HG03159 (cell line): ENCODE data around the gene SYTL3.

Source experiments
- ATAC-seq: cut with Tn5 transposase; IDR thresholded peaks from one replicate; pipeline ENCODE4 v1.9.1; 2021; ENCODE audit warnings: mild to moderate bottlenecking, moderate library complexity; ENCODE audit not compliant: unreplicated experiment

Gene SYTL3

GRCh38 chr6:158756126-158756525, 106.3 kb downstream of the SYTL3 start:
- ATAC-seq, result no peak

GRCh38 chr6:158756977-158757752, 107.3 kb downstream of the SYTL3 start:
- no peak for ATAC-seq

GRCh38 chr6:158757753-158758090, 107.9 kb downstream of the SYTL3 start:
- no peak for ATAC-seq

- ATAC-seq, result no peak
Measured at GRCh38 chr6:158758451-158758860, 108.6 kb downstream of the SYTL3 start.

DNA sequence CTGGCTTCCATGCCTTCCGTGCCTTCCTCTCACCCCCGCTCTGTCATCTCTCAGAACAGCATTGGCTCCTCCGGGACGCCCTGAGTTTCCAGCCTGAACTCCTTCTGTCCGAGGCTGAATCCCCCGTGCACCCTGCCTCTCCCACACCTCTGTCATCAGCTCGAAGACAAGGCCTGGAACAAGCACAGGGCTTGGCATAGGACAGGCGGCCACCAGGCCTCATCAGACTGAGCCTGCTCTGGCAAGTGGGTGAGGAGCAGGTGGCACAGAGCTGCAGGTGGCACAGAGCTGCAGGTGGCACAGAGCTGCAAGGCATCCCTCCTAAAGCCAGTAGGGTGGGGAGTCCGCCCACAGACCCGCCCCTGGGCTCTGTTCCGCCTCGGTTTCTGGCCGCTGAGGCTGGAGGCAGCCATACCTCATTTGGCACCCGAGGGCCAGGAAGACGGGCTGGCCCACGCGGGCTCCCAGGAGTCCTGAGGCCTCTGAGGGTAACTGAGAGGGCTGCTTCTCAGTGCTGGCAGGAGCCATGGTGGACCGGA, 109.2 kb downstream of the SYTL3 start:
- no peak for ATAC-seq

DNA sequence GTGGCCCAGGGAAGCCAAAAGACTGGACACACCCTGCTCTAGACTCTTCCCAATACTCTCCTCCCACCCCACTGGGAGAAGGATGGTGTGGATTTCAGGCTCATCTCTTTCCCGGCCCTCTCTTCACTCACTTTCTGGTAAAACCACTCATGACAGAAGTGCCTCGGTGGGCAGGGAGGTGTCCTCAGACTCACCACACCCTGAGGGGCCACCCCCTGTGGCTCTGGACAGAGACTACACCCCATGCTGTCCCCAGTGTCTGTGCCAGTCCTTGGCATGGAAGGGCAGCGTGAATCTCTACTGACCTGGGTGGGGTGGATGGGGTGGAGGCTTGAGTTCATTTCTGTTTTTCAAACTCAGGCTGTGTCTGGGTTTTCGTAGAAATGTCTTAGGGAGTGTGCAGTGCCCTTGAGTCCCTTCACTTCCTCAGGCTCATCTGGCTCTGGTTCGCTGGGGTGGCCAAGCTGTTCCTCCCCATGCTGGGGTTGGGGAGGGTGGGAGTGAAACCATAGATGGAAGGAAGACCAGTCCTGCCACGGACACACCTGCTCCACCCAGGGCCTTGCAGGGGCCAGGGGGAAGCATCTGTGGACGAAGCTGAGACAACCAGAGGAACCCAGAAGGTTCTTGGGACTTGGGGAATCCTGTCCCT, 110.2 kb downstream of the SYTL3 start:
- ATAC-seq, result no peak

DNA sequence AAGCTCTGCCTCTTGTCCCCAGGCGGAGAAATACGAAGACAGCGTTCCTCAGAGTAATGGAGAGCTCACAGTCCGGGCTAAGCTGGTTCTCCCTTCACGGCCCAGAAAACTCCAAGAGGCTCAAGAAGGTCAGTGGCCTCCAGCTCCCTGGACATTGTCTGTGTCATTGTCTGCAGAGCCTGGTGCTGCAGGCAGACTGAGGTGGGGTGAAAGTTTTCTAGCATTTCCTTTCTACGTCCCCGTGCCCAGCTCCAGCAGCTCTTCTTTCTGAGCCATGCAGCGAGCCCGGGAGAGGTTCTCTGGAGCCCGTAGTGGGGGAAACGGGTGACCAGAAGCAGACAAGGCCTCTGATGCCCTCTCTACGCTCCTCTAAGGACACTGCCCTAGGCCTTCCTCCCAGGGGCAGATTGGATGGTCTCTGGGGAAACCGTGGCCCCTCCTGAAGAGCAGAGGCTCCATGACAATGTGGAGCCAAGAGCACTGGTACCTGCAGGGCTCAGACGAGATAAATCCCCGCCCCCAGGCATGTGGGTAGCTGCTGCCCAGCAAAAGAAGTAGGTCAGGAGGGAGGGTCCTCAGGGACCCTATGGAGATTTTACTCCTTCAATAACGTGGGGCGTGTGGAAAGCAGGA, 110.9 kb downstream of the SYTL3 start:
- no peak for ATAC-seq

DNA sequence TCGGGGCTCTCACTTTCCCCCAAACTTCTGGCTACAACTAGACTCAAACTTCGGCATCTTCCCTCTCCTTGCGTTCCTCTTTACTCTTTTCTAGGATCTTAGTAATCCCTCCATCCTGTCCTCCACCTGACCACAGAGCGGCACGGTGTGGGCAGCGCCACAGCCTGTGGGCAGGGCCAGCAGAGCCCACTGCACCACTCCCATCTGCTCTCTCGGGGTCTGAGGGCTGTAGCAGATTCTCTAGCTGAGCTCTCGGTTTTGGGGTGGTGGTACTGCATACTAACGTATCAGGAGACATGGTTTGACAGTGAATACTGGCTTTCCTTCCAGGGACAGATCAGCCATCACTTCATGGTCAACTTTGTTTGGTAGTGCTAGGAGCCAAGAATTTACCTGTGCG, 111.9 kb downstream of the SYTL3 start:
- ATAC-seq, result no peak

GRCh38 chr6:158762787-158763433, 113.1 kb downstream of the SYTL3 start:
- ATAC-seq, result no peak

DNA sequence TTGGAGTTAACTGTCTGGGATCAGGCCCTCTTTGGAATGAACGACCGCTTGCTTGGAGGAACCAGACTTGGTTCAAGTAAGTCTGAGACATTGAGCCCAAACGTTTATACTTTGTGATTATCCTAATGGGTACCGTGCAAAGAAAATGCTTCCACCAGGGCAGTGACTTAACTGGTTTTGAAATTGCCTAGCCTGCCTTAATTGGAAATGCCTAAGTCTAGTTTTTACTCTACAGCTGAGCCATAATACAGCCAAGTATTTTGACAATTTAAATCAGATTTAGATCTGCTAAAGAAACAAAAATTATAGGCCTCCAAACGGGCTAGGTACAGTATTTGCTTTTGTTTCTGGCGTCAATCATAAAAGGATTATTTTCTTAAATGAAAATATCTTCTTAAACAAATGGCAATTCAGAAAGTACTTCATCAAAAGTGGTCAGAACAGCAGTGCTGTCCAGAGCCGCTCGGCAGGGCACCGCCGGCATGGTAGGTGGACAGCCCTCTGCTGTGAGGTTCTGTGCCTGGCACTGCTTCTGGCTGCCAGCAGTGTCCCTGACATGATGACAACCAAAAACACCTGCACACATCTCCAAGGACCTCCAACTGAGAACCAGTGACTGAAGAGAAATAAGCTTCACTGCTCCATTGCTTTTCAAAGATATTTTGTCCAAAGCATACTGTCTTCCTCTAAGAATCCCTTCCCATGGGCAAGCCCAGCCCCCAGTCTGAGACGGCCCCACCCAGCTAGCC, 113.8 kb downstream of the SYTL3 start:
- ATAC-seq, result no peak

- no peak for ATAC-seq
Measured at GRCh38 chr6:158764183-158764849, 114.5 kb downstream of the SYTL3 start.

- ATAC-seq, result no peak
Measured at GRCh38 chr6:158764926-158765325, 115.1 kb downstream of the SYTL3 start.

- ATAC-seq, result no peak
Measured at GRCh38 chr6:158765499-158766068, 115.7 kb downstream of the SYTL3 start.

- no peak for ATAC-seq
Measured at GRCh38 chr6:158766621-158767455, 117.0 kb downstream of the SYTL3 start.

- no peak for ATAC-seq
Measured at GRCh38 chr6:158767709-158768108, 117.9 kb downstream of the SYTL3 start.

DNA sequence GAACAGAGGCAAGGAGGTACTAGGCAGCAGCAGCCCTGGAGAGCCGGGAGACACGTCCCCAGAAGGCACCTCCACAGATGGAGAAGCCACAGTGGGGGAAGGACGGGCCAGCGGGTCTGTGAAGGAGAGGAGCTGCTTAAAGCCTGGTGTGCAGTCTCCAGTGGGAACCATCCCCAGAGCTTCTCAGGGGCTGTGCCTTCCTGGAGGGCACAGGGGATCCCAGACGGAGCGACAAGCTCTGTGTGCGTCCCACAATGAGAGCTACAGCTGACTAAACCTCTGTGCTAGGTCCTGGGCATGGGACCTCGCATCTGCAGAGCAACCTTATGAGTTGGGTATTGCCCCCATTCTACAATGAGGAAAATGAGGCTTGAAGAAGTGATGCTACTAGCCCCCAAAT, 118.6 kb downstream of the SYTL3 start:
- no peak for ATAC-seq

GRCh38 chr6:158769234-158769770, 119.4 kb downstream of the SYTL3 start:
- no peak for ATAC-seq

- no peak for ATAC-seq
Measured at GRCh38 chr6:158769771-158770432, 120.0 kb downstream of the SYTL3 start.
